Dendritic cell treated with granulocyte-macrophage colony-stimulating factor and Interleukin-4, amounts not matched to agents 40 ng/mL and 50 ng/mL, for 4 days (primary cell): ENCODE results near the gene NOVA2.
A peak's percentile ranks its signal among the peaks of the same experiment; 100 is the strongest.

ENCODE experiments used
- H3K27ac Mint-ChIP-seq: one replicate; pipeline ENCODE4 v1.8.0; 2022; ENCODE audit warnings: mild to moderate bottlenecking, mixed read lengths
- H3K27me3 Mint-ChIP-seq: one replicate; pipeline ENCODE4 v1.8.0; 2022; ENCODE audit warnings: mild to moderate bottlenecking, mixed read lengths
- H3K36me3 Mint-ChIP-seq: one replicate; pipeline ENCODE4 v1.8.0; 2022; ENCODE audit warnings: low read depth, mixed read lengths
- H3K4me1 Mint-ChIP-seq: one replicate; pipeline ENCODE4 v1.8.0; 2022; ENCODE audit warnings: low read depth, mixed read lengths
- H3K4me3 Mint-ChIP-seq: one replicate; pipeline ENCODE4 v1.8.0; 2022; ENCODE audit warnings: mild to moderate bottlenecking, moderate library complexity, mixed read lengths
- H3K9me3 Mint-ChIP-seq: one replicate; pipeline ENCODE4 v1.8.0; 2022; ENCODE audit warnings: mixed read lengths
- intact Hi-C: fragments of 100-400 bp; cut with micrococcal nuclease; formaldehyde crosslinking; loops from one replicate; pipeline ENCODE4 v1.15.0; 2022

NOVA2 gene

DNA sequence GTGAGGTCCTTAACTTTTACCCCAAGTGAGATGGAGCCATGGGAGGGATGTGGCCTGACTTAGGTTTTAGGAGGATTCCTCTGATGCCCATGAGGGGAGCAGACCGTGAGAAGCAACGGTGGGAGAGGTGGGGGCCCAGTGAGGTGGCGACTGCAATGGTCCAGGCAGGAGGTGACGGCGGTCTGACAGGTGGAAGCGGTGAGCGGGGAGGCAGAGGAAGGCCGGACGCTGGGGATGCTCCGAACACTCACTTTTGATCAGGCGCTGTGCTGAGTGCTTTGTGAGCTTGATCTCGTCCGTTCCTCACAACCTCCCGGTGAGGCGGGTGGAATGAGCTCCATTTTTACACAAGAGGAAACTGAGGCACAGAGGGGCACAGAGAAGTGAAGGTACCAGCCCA is 11.6 kb downstream of the NOVA2 start:
- Mint-ChIP-seq H3K9me3 (no peaks in the 10 kb centered on the region), H3K27me3 (peaks cover 39% of the 10 kb centered on the region), H3K4me3 (no peak overlapping the region), H3K4me1 (peaks cover 5% of the 10 kb centered on the region), H3K27ac (no peak overlapping the region), H3K36me3 (no peaks in the 10 kb centered on the region)
- intact Hi-C loops: no loop called here

DNA sequence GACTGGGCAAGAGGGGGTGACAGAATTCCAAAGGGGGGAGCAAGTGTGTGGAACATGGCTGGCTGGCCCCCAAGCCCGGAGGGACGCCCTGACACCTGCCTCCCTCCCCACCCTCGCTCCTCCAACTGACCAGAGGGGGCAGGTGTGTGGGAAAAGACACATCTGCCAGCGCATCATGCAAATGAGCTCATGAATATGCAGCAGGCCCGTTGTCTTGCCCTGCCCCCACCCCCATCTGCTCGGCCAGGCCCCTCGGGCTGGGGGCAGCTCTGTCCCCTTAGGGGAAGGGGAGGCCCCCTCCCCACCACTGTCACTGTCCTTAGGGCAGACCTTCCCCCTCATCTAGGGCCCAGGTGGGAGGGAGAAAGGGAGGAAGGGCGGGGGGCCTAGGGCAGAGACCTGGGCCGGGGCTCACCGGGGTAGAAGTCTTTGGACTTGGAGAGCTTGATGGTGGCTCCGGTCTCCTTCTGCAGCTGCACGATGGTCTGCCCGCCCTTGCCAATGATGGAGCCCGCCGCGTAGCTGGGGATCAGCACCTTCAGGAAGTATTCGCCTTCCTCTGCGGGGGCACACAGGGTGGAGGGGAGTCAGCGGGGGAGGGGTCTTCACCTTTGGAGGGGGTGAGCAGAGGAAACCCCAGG is 12.9 kb downstream of the NOVA2 start:
- Mint-ChIP-seq H3K36me3 (no peaks in the 10 kb centered on the region), H3K4me3 (no peak overlapping the region), H3K27ac (no peak overlapping the region), H3K4me1 (peaks cover 5% of the 10 kb centered on the region), H3K9me3 (no peaks in the 10 kb centered on the region), H3K27me3 (peaks cover 35% of the 10 kb centered on the region)
- intact Hi-C loops: no loop called here

DNA sequence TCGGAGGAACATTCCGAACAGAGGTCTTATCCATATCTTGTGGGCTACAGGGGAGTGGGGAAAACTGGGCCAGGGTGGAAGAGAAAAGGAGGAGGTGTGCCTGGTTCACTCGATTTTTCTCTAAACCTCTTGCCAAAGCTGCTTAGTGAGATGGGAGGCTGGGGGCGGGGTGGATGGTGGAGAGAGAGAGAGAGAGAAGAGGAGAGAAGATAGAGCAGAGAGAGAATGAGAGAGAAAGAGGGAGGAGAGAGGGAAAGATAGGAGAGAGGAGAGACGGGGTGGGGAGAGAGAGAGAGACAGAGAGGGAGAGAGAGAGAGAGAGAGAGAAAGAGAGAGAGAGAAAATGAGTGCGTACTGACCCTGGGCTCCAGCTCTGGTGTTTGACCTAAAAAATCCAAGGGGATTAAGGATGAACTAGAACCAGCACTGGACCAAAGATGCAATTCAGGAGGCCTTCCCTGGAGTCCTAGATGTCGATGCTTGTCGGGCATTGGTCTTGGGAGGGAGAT is 14.1 kb downstream of the NOVA2 start:
- intact Hi-C loops: no loop called here
- H3K36me3 Mint-ChIP-seq: no peaks in the 10 kb centered on the region
- no peak overlapping the region for H3K27ac Mint-ChIP-seq
- no peaks in the 10 kb centered on the region for H3K9me3 Mint-ChIP-seq
- no peak overlapping the region for H3K4me3 Mint-ChIP-seq
- peaks cover 40% of the 10 kb centered on the region for H3K27me3 Mint-ChIP-seq
- H3K4me1 Mint-ChIP-seq: peaks cover 5% of the 10 kb centered on the region

DNA sequence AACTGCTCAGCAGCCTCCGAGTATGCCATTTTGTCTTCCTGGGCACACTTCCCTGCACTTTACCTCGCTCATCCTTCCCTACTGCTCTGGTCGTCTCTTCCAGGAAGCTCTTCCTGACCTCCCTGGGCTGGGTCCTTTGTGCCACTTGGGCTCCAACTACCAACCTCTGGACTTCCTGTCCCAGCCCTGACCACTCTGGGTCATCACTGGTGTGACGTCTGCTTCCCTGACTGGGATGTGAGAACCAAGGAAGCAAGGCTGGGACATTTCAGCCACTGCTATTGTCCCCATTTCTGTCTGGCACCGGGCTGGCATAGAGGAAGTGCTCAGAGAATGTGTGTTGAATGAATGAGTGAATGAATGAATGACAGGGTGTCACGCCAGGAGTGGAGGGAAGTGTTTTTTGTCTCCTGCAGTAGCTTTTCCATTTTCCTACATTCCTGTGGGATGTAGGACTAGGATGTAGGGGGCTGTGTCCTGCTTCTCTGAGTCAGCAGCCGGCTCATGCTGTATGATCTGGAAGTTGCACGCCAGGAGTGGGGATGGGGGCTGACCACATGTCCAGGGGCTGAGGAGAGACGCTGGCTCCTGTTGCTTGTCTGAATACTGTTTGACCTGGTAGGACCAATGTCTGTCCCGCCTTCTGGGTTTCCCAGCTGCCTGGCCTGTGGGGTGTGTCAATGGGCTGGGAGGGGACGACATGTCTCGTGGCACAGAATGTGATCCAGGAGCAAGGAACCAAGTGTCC is 14.7 kb downstream of the NOVA2 start:
- no peak overlapping the region for H3K4me3 Mint-ChIP-seq
- no peaks in the 10 kb centered on the region for H3K9me3 Mint-ChIP-seq
- no peak overlapping the region for H3K27ac Mint-ChIP-seq
- H3K27me3 Mint-ChIP-seq: peaks cover 43% of the 10 kb centered on the region
- H3K36me3 Mint-ChIP-seq: no peaks in the 10 kb centered on the region
- peaks cover 5% of the 10 kb centered on the region for H3K4me1 Mint-ChIP-seq
- intact Hi-C loops: no loop called here

DNA sequence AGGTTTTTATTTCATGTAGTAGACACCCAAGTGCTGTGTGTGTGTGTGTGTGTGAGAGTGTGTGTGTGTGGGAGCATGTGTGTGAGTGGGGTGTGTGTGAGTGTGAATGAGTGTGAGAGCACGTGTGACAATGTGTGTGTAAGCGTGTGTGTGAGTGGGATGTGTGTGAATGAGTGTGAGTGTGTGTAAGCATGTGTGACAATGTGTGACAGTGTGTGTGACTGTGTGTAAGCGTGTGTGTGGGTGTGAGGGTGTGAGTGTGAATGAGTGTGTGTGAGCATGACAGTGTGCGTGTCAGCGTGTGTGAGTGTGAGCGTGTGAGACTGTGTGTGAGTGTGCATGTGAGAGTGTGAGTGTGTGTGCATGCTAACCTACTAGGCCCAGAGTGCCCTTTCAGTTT is 15.3 kb downstream of the NOVA2 start:
- peaks cover 47% of the 10 kb centered on the region for H3K27me3 Mint-ChIP-seq
- H3K27ac Mint-ChIP-seq: no peak overlapping the region
- H3K9me3 Mint-ChIP-seq: peaks cover 6% of the 10 kb centered on the region
- H3K4me1 Mint-ChIP-seq: peaks cover 3% of the 10 kb centered on the region
- no peak overlapping the region for H3K4me3 Mint-ChIP-seq
- intact Hi-C loops: no loop called here
- no peaks in the 10 kb centered on the region for H3K36me3 Mint-ChIP-seq

DNA sequence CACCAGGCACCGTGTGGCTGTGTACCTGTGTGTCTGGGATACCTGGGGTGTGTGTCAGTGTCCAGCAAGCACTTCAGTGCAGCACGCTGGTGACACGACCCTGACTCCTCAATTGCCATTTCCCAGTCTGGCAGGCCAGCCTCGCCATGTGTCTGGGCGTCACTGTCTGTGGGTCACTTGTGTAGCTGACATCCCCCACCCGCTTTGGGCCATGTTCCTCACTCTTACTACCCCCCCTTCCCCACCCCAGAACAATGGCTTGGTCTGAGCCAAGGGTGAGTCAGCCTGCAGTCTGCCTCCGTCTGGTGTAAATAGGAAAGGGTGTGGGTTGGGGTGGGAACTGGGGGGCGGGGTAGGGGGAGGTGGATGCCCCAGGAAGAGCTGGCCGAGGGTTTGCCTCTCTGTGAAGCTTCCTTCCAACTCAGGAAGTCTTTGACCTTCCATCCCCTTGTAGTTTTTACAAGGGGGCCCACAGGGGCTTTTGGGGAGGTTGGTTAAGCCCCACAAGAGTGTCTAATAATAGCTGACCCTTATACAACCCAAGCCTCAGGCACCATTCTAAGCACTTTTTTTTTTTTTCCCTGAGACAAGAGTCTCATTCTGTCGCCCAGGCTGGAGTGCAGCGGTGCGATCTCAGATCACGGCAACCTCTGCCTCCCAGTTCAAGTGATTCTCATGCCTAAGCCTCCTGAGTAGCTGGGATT is 17.6 kb downstream of the NOVA2 start:
- Mint-ChIP-seq H3K27me3 (peaks cover 40% of the 10 kb centered on the region), H3K27ac (no peak overlapping the region), H3K4me3 (no peak overlapping the region), H3K4me1 (peaks cover 8% of the 10 kb centered on the region), H3K36me3 (no peaks in the 10 kb centered on the region), H3K9me3 (peaks cover 11% of the 10 kb centered on the region)
- intact Hi-C loops: no loop called here

DNA sequence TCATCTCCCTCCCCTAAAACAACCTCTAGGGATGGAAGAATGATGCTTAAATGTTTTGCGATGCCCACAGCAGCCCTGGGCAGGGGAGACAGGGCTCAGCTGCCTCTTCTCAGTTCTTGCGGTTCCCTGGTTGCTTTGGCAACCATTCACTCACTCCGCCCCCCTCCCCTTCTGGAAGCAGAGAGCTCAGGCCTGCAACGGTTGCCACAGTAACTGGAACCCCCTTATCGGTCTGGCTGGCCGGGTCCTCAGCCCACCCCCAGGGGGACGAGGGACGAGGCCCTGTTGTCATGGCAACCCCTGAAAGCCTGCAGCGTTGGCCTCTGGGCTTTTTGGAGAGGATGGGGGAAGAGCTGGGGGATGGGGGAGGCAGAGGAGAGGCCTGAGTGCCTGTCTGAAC is 19.5 kb downstream of the NOVA2 start:
- no peak overlapping the region for H3K4me3 Mint-ChIP-seq
- no peak overlapping the region for H3K27ac Mint-ChIP-seq
- no peaks in the 10 kb centered on the region for H3K36me3 Mint-ChIP-seq
- H3K4me1 Mint-ChIP-seq: peaks cover 8% of the 10 kb centered on the region
- intact Hi-C loops: no loop called here
- H3K27me3 Mint-ChIP-seq: peaks cover 30% of the 10 kb centered on the region
- H3K9me3 Mint-ChIP-seq: peaks cover 11% of the 10 kb centered on the region

DNA sequence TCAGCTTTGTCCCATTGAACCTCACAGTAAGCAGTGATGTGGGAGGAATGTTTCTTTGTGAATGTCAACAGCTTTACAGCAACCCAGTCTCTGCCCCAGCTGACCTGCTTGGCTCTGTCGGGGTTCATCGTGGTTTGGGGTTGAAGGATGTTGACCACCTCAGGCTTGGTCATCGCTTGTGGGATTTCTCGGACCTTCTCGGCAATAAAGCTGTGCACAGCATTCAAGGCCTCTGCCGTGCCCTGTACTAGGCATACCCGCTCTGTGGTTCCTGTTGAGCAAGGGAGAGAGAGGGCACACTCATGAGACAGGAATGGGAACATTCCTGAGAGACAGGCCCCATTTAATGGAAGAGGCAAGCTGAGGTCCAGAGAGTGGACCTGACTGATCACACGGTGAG is 20.0 kb downstream of the NOVA2 start:
- intact Hi-C loops: no loop called here
- H3K27me3 Mint-ChIP-seq: peaks cover 26% of the 10 kb centered on the region
- H3K36me3 Mint-ChIP-seq: no peaks in the 10 kb centered on the region
- H3K27ac Mint-ChIP-seq: no peak overlapping the region
- H3K4me1 Mint-ChIP-seq: peaks cover 8% of the 10 kb centered on the region
- no peak overlapping the region for H3K4me3 Mint-ChIP-seq
- peaks cover 11% of the 10 kb centered on the region for H3K9me3 Mint-ChIP-seq

DNA sequence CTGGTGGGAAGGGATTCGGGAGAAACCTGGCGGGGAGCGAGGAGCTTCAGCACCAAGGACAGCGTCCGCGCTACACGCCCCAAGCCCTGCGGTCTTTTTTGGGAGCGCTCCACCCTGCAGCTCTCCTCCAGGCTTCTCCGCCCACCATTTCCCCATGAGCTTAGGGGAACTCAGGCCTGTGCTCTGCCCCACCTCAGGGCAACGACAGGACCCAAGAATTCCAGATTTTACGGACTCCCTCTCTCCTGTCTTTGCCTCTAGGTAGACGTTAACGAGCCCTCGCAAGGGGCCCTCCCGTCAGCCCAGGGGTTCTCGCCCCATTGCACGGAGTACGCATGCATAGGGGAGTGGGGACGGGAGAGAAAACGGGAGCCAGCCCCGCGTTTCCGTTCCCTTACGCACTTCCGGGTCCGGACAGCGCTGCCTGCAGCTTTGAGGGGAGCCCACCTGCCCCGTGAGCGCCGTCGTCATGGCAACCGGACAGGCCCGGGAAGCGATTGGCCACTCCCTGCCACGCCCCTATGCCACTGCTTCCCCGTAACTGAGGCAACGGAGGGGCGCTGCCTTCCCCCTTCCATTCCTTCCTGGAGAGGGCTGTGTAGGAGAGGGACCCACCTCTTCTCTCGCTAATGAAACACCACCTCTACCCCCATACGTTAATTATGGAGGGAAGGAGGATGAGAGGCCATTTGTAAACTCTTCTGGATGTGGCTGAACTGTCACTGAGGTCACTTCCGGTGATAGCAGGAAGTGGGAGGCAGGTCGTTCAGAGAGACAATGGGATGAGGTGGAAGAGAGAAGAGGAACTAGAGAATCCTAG is 20.8 kb downstream of the NOVA2 start:
- no peaks in the 10 kb centered on the region for H3K36me3 Mint-ChIP-seq
- peaks cover 8% of the 10 kb centered on the region for H3K4me1 Mint-ChIP-seq
- H3K27me3 Mint-ChIP-seq: peaks cover 21% of the 10 kb centered on the region
- H3K4me3 Mint-ChIP-seq: peak overlapping the region; percentile 21
- H3K9me3 Mint-ChIP-seq: peaks cover 11% of the 10 kb centered on the region
- H3K27ac Mint-ChIP-seq: no peak overlapping the region
- intact Hi-C loops: no loop called here

DNA sequence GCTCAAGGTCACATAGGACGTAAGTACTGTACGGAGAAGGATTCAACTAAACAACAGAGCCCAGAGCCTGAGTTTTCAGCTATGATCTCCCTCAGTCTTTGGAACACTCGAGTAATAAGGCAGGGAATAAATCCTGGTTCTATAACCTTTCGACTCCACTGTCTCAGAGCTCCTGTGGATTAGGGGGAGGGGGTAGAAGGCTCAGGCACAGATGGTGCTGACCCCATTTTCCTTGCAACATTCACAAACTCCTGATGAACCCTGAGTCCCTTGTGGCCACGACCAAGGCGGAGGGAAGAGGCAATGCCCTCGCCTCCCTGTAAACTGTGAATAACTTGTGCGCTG is 21.4 kb downstream of the NOVA2 start:
- intact Hi-C loops: no loop called here

DNA sequence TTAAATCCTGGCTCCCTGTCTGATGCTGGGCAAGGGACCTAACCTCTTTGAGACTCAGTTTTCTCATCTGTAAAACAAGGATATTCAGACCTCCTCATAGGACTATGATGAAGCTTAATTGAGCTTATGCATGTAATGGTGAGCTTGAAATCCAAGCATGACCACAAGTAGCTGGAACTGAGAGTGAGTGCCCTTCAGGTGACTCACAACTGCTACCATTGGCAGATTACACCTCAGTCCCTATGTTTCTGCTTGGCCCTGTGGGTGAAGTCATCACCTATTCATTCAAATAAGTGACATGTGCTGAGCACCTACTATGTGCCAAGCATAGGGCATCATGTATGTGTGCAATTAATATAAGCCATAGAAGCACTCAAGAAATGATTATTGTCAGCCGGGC is 25.7 kb downstream of the NOVA2 start:
- Mint-ChIP-seq H3K4me1 (peaks cover 3% of the 10 kb centered on the region), H3K36me3 (no peaks in the 10 kb centered on the region), H3K27me3 (peaks cover 18% of the 10 kb centered on the region), H3K27ac (no peak overlapping the region), H3K9me3 (peaks cover 1% of the 10 kb centered on the region), H3K4me3 (no peak overlapping the region)
- intact Hi-C loops: no loop called here

More for the DNA sequence above, 21.4 kb downstream of the NOVA2 start:
- H3K9me3 Mint-ChIP-seq: peaks cover 11% of the 10 kb centered on the region
- no peak overlapping the region for H3K27ac Mint-ChIP-seq
- H3K27me3 Mint-ChIP-seq: peaks cover 21% of the 10 kb centered on the region
- H3K36me3 Mint-ChIP-seq: no peaks in the 10 kb centered on the region
- no peak overlapping the region for H3K4me3 Mint-ChIP-seq
- H3K4me1 Mint-ChIP-seq: peaks cover 8% of the 10 kb centered on the region

DNA sequence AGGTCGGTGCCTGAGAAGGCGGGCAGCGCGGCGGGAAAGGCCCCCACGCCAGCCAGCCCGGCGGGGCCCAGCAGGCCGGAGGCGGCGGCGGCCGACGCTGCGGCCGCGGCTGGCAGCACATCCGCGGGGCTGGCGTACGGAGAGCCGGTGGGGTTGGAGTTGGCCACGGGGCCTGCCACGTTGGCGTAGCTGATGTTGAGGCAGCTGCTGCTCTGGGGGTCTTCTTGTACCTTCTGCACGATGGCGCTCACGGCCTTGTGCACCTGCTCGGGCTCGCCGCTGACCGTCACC is 33.2 kb downstream of the NOVA2 start:
- intact Hi-C loops: no loop called here
- H3K27ac Mint-ChIP-seq: no peak overlapping the region
- H3K4me1 Mint-ChIP-seq: no peaks in the 10 kb centered on the region
- peaks cover 72% of the 10 kb centered on the region for H3K27me3 Mint-ChIP-seq
- no peak overlapping the region for H3K4me3 Mint-ChIP-seq
- no peaks in the 10 kb centered on the region for H3K36me3 Mint-ChIP-seq
- H3K9me3 Mint-ChIP-seq: no peaks in the 10 kb centered on the region

DNA sequence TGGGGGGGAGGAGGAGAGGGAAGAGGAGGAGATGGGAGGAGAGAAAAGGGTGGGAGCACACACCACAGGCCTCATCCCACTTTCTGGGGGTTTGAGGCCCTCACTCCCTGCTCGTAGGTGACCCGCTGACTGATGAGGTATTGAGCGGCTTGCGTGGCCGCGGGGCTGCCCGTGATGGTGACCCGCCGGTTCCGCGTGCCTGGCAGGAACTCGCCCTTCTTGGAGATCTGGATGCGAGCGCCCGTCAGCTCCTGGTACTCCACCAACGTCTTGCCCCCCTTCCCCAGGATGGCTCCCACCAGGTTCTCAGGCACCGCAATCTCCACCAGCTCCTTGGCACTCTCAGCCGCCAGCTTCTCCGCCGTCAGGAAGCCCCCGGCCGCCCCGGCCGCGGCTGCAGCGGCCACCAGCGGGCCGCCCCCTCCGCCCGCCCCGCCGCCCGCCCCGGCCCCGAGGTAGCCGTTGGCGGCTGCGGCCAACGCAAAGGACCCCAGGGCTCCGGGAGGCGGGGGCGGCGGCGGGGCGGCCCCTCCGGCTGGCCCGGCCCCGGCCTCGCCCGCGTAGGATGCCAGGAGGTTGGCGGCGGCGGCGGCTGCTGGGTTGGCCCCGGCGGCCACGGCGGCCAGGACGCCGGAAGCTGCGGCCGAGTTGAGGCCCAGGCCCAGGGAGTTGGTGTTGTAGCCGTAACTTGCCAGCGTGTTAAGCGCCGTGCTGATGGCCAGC is 33.7 kb downstream of the NOVA2 start:
- Mint-ChIP-seq H3K36me3 (no peaks in the 10 kb centered on the region), H3K27me3 (peaks cover 75% of the 10 kb centered on the region), H3K4me1 (no peaks in the 10 kb centered on the region), H3K9me3 (no peaks in the 10 kb centered on the region), H3K27ac (no peak overlapping the region), H3K4me3 (no peak overlapping the region)
- intact Hi-C loops: no loop called here
